ENCODE data around the gene MAST1.

DNA sequence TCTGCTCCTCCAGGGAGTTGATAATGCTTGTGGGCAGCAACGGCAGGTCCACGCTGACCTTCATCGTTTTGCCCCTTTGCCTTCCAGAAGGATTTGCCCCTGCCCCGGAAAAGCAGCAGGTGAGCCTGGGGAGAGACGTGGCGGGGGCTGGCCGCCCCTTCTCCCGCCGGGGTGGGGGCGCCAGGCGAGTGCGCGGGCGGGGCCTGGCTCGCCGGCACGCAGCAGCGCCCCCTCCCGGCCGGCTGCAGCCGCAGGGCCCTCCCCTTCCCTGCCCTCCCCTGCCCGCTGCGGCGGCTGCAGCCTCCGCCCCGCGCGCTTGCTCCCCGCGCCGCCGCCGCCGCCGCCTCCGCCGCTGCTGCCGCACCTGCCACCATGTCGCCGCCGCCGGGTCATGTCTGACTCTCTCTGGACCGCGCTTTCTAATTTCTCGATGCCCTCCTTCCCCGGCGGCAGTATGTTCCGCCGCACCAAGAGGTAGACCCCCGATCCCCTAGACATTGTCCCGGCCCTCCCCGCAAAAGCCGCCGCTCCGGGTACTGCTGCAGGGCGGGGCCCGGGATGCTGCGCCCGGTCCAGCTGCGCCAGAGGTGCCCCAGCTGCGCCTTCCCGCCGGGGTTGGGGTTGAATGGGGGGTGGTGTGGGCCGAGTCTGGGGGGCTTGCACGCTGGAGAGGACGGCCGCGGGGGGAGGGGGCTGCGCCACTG, at the start of gene MAST1:
- TF ChIP-seq, protein P1, sequence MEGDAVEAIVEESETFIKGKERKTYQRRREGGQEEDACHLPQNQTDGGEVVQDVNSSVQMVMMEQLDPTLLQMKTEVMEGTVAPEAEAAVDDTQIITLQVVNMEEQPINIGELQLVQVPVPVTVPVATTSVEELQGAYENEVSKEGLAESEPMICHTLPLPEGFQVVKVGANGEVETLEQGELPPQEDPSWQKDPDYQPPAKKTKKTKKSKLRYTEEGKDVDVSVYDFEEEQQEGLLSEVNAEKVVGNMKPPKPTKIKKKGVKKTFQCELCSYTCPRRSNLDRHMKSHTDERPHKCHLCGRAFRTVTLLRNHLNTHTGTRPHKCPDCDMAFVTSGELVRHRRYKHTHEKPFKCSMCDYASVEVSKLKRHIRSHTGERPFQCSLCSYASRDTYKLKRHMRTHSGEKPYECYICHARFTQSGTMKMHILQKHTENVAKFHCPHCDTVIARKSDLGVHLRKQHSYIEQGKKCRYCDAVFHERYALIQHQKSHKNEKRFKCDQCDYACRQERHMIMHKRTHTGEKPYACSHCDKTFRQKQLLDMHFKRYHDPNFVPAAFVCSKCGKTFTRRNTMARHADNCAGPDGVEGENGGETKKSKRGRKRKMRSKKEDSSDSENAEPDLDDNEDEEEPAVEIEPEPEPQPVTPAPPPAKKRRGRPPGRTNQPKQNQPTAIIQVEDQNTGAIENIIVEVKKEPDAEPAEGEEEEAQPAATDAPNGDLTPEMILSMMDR (IDR thresholded peaks at IDR 0.05; ENCODE audit: low read length) = peak; percentile 37
- TF ChIP-seq EZH2 (IDR thresholded peaks at IDR 0.05; ENCODE audit: borderline replicate concordance, low read length) = no peak

Data from OCI-LY1 (cell line).